Brain microvascular endothelial cell (primary cell): ENCODE results near the gene CHSY1.
A peak's percentile ranks its signal among the peaks of the same experiment; 100 is the strongest.

Source experiments
- DNase-seq: peaks from one replicate; pipeline ENCODE4 v3.0.0-alpha.2; 2020
- H3K27ac ChIP-seq: fragments of 250-450 bp; sonication (Bioruptor Pico); 2 replicates; pipeline ENCODE4 v1.5.1; 2020; ENCODE audit warnings: mild to moderate bottlenecking, moderate library complexity
- H3K27me3 ChIP-seq: fragments of 250-450 bp; sonication (Bioruptor Pico); replicated peaks from 2 replicates; pipeline ENCODE4 v1.5.1; 2020; ENCODE audit warnings: mild to moderate bottlenecking
- H3K36me3 ChIP-seq: fragments of 250-450 bp; sonication (Bioruptor Pico); replicated peaks from 2 replicates; pipeline ENCODE4 v1.5.1; 2020; ENCODE audit warnings: mild to moderate bottlenecking
- H3K4me3 ChIP-seq: 2 replicates; pipeline ENCODE4 v1.5.1; 2011; ENCODE audit warnings: low read depth, mild to moderate bottlenecking, control low read depth, low read length, moderate library complexity
- CTCF ChIP-seq: IDR thresholded peaks from 2 replicates; pipeline ENCODE4 v1.5.1; 2011; ENCODE audit warnings: low read depth, mild to moderate bottlenecking, moderate library complexity, low read length, control low read depth, inconsistent platforms; ENCODE audit errors: missing control alignments
- in situ Hi-C: cut with HindIII; loops from 2 replicates; pipeline ENCODE4 v1.10.0; 2017; ENCODE audit warnings: low sequenced_read_pairs, low pct_ligation_motif_present

Gene CHSY1

GRCh38 chr15:101272584-101272983 lies 20.7 kb upstream of the CHSY1 start:
- no peak overlapping the region for H3K27ac ChIP-seq
- in situ Hi-C loops = no loop called here
- TF ChIP-seq CTCF = no peak
- no peak overlapping the region for H3K4me3 ChIP-seq
- H3K27me3 ChIP-seq = no peaks in the 10 kb centered on the region
- no peak for DNase-seq
- H3K36me3 ChIP-seq = peaks cover 69% of the 10 kb centered on the region

GRCh38 chr15:101269479-101270223 lies 17.8 kb upstream of the CHSY1 start:
- Histone ChIP-seq H3K27me3 (no peaks in the 10 kb centered on the region), H3K27ac (no peak overlapping the region), H3K36me3 (peaks cover 61% of the 10 kb centered on the region), H3K4me3 (no peak overlapping the region)
- in situ Hi-C loops = no loop called here
- TF ChIP-seq CTCF = peak; percentile 65
- DNase-seq = no peak

GRCh38 chr15:101267320-101268104 lies 15.7 kb upstream of the CHSY1 start:
- Histone ChIP-seq H3K27ac (no peak overlapping the region), H3K4me3 (no peak overlapping the region), H3K27me3 (no peaks in the 10 kb centered on the region), H3K36me3 (peaks cover 39% of the 10 kb centered on the region)
- in situ Hi-C loops = no loop called here
- no peak for TF ChIP-seq CTCF
- DNase-seq = no peak

- no peak overlapping the region for H3K27ac ChIP-seq
These were observed 14.9 kb upstream of the CHSY1 start for GRCh38 chr15:101266787-101267186.

GRCh38 chr15:101266034-101266433 lies 14.2 kb upstream of the CHSY1 start:
- DNase-seq = peak; percentile 39
- in situ Hi-C loops = no loop called here
- no peak for TF ChIP-seq CTCF
- Histone ChIP-seq H3K27me3 (no peaks in the 10 kb centered on the region), H3K36me3 (peaks cover 24% of the 10 kb centered on the region), H3K4me3 (no peak overlapping the region), H3K27ac (no peak overlapping the region)

More at GRCh38 chr15:101266787-101267186, 14.9 kb upstream of the CHSY1 start:
- H3K27me3 ChIP-seq = no peaks in the 10 kb centered on the region
- H3K36me3 ChIP-seq = peaks cover 32% of the 10 kb centered on the region
- in situ Hi-C loops = no loop called here
- TF ChIP-seq CTCF = no peak
- DNase-seq = no peak
- H3K4me3 ChIP-seq = no peak overlapping the region
